Measurements from ENCODE around the gene ADAM15. TPM values are rescaled to one million over a fixed set of nuclear protein-coding genes. Genes with fewer than 3 reads are reported as not detected.

The ADAM15 gene
- total RNA-seq, 1 experiment from 2014 or later: 38.4 TPM

DNA sequence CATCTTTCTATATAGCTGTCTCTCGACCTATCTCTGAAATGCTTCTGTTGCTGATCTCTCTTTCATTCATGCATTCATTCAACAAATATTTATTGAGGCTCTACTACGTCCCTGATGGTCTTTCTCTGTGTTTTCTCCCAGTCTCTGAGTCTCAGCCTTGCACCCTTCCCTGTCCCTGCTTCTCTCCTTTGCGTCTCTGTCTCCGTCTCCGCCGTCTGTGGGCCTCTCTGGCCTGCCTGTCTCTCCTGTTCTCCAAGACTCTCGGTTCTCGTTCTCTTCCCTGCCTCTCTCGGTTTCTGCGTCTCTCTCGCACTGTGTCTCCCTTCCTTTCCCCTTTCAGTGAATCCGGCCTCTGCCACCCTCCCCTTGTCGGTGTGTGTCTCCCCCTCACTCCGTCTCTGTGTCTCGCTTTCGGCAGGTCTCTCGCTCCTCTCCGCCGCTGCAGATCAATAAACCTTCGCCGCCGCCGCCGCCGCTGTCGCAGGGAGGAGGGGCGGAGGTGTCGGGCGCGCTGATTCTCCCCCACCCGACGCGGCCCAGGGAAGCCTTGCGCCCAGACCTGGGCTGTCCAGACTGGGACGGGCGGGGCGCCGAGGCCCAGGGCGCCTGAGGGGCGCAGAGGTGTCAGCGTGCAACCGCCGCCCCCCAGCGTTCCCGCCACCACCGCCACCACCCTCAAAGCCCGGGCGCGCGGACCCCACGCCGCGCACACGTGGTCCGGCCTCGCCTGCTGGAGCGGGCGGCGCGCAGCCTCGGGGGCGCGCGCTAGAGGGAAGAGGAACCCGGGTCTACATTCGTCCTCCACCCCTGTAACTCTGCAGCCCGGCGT lies 30.6 kb downstream of the ADAM15 start:
- ATAC-seq (no peak), DNase-seq (ENCODE audit: low spot score) (peak; percentile 41)
- peaks cover 77% of the 10 kb centered on the region for H3K27me3 Mint-ChIP-seq (ENCODE audit: low read depth)
- peak overlapping the region; percentile 76 for H3K4me3 Mint-ChIP-seq
- CTCF ChIA-PET: interaction anchor here (0.7 to 7.7 kb wide), 23 partner anchors 10 to 240 kb away, joined by 3 to 109 read pairs (median 5); partner anchors contain the start of genes ADAM15, EFNA4, KRTCAP2 and PBXIP1
- POLR2A ChIA-PET: interaction anchor here (0.5 to 1.6 kb wide), 11 partner anchors 10 to 111 kb away, joined by 3 to 10 read pairs (median 3); partner anchors contain the start of genes EFNA4, KRTCAP2 and SHC1
- no peaks in the 10 kb centered on the region for H3K36me3 Mint-ChIP-seq
- no peaks in the 10 kb centered on the region for H3K9me3 Mint-ChIP-seq
- H3K4me1 Mint-ChIP-seq: peaks cover 33% of the 10 kb centered on the region
- 0 out of 2 replicates have a peak overlapping the region, but pooled peaks have one; percentile 8 for H3K27ac Mint-ChIP-seq
- TF ChIP-seq, protein P1, sequence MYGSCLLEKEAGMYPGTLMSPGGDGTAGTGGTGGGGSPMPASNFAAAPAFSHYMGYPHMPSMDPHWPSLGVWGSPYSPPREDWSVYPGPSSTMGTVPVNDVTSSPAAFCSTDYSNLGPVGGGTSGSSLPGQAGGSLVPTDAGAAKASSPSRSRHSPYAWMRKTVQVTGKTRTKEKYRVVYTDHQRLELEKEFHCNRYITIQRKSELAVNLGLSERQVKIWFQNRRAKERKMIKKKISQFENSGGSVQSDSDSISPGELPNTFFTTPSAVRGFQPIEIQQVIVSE (CRISPR knock-in tag; IDR thresholded peaks at IDR 0.05; ENCODE audit: borderline replicate concordance): no peak
- TF ChIP-seq, protein P2, sequence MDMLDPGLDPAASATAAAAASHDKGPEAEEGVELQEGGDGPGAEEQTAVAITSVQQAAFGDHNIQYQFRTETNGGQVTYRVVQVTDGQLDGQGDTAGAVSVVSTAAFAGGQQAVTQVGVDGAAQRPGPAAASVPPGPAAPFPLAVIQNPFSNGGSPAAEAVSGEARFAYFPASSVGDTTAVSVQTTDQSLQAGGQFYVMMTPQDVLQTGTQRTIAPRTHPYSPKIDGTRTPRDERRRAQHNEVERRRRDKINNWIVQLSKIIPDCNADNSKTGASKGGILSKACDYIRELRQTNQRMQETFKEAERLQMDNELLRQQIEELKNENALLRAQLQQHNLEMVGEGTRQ (CRISPR knock-in tag; IDR thresholded peaks at IDR 0.05): peak; percentile 58
- TF ChIP-seq NR3C1 (CRISPR knock-in tag; conservative IDR thresholded peaks at IDR 0.05; ENCODE audit: low read depth) (no peak), ELF4 (CRISPR knock-in tag; IDR thresholded peaks at IDR 0.05; ENCODE audit: low read depth) (no peak), NFYB (CRISPR knock-in tag; conservative IDR thresholded peaks at IDR 0.05; ENCODE audit: low read depth) (no peak), ZNF671 (CRISPR knock-in tag; IDR thresholded peaks at IDR 0.05) (no peak), ZNF396 (CRISPR knock-in tag; IDR thresholded peaks at IDR 0.05; ENCODE audit: borderline replicate concordance) (no peak), PRRX2 (CRISPR knock-in tag; IDR thresholded peaks at IDR 0.05) (no peak), MXD4 (CRISPR knock-in tag; IDR thresholded peaks at IDR 0.05; ENCODE audit: borderline replicate concordance) (no peak), GRHL2 (CRISPR knock-in tag; IDR thresholded peaks at IDR 0.05; ENCODE audit: insufficient replicate concordance, severe bottlenecking) (no peak), OVOL2 (CRISPR knock-in tag; IDR thresholded peaks at IDR 0.05; ENCODE audit: borderline replicate concordance) (no peak), CREB1 (CRISPR knock-in tag; IDR thresholded peaks at IDR 0.05) (no peak), MYBL2 (CRISPR knock-in tag; IDR thresholded peaks at IDR 0.05) (no peak), ZNF423 (CRISPR knock-in tag; IDR thresholded peaks at IDR 0.05) (no peak), SMAD3 (CRISPR knock-in tag; IDR thresholded peaks at IDR 0.05; ENCODE audit: borderline replicate concordance) (no peak), NFE2L1 (CRISPR knock-in tag; IDR thresholded peaks at IDR 0.05) (no peak)
- TF ChIP-seq, protein P3, sequence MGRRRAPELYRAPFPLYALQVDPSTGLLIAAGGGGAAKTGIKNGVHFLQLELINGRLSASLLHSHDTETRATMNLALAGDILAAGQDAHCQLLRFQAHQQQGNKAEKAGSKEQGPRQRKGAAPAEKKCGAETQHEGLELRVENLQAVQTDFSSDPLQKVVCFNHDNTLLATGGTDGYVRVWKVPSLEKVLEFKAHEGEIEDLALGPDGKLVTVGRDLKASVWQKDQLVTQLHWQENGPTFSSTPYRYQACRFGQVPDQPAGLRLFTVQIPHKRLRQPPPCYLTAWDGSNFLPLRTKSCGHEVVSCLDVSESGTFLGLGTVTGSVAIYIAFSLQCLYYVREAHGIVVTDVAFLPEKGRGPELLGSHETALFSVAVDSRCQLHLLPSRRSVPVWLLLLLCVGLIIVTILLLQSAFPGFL (CRISPR knock-in tag; IDR thresholded peaks at IDR 0.05; ENCODE audit: borderline replicate concordance): no peak
- TF ChIP-seq, protein P4, sequence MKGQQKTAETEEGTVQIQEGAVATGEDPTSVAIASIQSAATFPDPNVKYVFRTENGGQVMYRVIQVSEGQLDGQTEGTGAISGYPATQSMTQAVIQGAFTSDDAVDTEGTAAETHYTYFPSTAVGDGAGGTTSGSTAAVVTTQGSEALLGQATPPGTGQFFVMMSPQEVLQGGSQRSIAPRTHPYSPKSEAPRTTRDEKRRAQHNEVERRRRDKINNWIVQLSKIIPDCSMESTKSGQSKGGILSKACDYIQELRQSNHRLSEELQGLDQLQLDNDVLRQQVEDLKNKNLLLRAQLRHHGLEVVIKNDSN (CRISPR knock-in tag; IDR thresholded peaks at IDR 0.05): no peak
- TF ChIP-seq, protein P5, sequence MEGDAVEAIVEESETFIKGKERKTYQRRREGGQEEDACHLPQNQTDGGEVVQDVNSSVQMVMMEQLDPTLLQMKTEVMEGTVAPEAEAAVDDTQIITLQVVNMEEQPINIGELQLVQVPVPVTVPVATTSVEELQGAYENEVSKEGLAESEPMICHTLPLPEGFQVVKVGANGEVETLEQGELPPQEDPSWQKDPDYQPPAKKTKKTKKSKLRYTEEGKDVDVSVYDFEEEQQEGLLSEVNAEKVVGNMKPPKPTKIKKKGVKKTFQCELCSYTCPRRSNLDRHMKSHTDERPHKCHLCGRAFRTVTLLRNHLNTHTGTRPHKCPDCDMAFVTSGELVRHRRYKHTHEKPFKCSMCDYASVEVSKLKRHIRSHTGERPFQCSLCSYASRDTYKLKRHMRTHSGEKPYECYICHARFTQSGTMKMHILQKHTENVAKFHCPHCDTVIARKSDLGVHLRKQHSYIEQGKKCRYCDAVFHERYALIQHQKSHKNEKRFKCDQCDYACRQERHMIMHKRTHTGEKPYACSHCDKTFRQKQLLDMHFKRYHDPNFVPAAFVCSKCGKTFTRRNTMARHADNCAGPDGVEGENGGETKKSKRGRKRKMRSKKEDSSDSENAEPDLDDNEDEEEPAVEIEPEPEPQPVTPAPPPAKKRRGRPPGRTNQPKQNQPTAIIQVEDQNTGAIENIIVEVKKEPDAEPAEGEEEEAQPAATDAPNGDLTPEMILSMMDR (IDR thresholded peaks at IDR 0.05): no peak
- TF ChIP-seq, protein P6, sequence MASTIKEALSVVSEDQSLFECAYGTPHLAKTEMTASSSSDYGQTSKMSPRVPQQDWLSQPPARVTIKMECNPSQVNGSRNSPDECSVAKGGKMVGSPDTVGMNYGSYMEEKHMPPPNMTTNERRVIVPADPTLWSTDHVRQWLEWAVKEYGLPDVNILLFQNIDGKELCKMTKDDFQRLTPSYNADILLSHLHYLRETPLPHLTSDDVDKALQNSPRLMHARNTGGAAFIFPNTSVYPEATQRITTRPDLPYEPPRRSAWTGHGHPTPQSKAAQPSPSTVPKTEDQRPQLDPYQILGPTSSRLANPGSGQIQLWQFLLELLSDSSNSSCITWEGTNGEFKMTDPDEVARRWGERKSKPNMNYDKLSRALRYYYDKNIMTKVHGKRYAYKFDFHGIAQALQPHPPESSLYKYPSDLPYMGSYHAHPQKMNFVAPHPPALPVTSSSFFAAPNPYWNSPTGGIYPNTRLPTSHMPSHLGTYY (CRISPR knock-in tag; IDR thresholded peaks at IDR 0.05): no peak
- TF ChIP-seq, protein P7, sequence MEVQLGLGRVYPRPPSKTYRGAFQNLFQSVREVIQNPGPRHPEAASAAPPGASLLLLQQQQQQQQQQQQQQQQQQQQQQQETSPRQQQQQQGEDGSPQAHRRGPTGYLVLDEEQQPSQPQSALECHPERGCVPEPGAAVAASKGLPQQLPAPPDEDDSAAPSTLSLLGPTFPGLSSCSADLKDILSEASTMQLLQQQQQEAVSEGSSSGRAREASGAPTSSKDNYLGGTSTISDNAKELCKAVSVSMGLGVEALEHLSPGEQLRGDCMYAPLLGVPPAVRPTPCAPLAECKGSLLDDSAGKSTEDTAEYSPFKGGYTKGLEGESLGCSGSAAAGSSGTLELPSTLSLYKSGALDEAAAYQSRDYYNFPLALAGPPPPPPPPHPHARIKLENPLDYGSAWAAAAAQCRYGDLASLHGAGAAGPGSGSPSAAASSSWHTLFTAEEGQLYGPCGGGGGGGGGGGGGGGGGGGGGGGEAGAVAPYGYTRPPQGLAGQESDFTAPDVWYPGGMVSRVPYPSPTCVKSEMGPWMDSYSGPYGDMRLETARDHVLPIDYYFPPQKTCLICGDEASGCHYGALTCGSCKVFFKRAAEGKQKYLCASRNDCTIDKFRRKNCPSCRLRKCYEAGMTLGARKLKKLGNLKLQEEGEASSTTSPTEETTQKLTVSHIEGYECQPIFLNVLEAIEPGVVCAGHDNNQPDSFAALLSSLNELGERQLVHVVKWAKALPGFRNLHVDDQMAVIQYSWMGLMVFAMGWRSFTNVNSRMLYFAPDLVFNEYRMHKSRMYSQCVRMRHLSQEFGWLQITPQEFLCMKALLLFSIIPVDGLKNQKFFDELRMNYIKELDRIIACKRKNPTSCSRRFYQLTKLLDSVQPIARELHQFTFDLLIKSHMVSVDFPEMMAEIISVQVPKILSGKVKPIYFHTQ (CRISPR knock-in tag; IDR thresholded peaks at IDR 0.05): no peak
- TF ChIP-seq, protein P8, sequence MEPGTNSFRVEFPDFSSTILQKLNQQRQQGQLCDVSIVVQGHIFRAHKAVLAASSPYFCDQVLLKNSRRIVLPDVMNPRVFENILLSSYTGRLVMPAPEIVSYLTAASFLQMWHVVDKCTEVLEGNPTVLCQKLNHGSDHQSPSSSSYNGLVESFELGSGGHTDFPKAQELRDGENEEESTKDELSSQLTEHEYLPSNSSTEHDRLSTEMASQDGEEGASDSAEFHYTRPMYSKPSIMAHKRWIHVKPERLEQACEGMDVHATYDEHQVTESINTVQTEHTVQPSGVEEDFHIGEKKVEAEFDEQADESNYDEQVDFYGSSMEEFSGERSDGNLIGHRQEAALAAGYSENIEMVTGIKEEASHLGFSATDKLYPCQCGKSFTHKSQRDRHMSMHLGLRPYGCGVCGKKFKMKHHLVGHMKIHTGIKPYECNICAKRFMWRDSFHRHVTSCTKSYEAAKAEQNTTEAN (CRISPR knock-in tag; IDR thresholded peaks at IDR 0.05): peak; percentile 56; the same call in 1 of the 2 replicates
- TF ChIP-seq, protein P9, sequence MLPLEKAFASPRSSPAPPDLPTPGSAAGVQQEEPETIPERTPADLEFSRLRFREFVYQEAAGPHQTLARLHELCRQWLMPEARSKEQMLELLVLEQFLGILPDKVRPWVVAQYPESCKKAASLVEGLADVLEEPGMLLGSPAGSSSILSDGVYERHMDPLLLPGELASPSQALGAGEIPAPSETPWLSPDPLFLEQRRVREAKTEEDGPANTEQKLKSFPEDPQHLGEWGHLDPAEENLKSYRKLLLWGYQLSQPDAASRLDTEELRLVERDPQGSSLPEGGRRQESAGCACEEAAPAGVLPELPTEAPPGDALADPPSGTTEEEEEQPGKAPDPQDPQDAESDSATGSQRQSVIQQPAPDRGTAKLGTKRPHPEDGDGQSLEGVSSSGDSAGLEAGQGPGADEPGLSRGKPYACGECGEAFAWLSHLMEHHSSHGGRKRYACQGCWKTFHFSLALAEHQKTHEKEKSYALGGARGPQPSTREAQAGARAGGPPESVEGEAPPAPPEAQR (CRISPR knock-in tag; IDR thresholded peaks at IDR 0.05): no peak
- TF ChIP-seq, protein P10, sequence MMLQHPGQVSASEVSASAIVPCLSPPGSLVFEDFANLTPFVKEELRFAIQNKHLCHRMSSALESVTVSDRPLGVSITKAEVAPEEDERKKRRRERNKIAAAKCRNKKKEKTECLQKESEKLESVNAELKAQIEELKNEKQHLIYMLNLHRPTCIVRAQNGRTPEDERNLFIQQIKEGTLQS (CRISPR knock-in tag; conservative IDR thresholded peaks at IDR 0.05): no peak

All from WTC11 (cell line).